Measurements from ENCODE around the gene CDH11. TPM values are rescaled to one million over a fixed set of nuclear protein-coding genes. Genes with fewer than 3 reads are reported as not detected.

The CDH11 gene
- total RNA-seq, 8 experiments from 2014 or later: 14.9 to 567 (median 49.1) TPM

DNA sequence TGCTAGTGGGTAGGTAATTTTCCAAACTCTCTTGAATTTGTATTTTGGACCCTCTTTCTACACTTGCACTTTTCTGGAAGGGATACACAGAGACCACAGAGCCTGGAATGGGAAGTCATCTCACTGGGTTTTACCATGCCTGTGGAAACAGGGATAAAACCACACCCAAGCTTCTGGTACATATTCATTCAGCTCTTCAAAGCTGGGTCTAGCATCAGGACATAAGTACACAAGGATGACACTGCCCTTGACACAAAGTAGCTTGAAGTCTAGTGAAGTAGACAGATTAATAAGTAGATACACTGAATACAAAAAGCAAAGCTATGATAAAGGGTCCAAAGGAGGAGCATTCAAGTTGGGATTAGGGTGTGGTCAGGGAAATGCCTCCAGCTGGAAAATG lies 118.2 kb downstream of the CDH11 start:
- ATAC-seq (replicated peaks in 6 of 8): peak in 3 of 8 experiments; percentile 73 to 78 (median 77)
- in situ Hi-C loops (cut with MboI; ENCODE audit: low pct_unique_long_range_greater_than_20kb in 2 of 9, low sequenced_read_pairs in 9 of 9, unreplicated experiment in 9 of 9): no loop called here
- Histone ChIP-seq H3K27ac (no peak overlapping the region), H3K4me1 (replicated peaks in 1 of 2) (peaks cover 0 to 5% of the 10 kb centered on the region in 2 donors), H3K4me3 (no peak overlapping the region)

DNA sequence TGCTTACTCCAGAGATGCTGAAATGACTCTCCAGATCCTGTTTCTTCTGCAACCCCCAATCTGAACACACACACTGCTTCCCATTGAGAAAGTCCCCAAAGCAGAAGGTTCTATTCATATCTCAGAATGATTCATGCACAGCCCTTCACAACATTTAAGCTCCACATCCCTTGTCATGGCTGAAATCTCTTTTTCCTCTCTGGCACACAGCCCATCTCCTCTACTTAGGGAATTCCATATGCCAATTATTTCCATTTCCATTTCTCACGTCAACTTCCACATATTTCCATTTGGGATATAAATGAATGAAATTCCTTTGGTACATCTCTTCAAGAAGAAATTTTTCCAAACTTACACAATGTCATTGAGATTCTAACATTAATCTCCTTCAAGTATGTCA lies 119.6 kb downstream of the CDH11 start:
- no peak overlapping the region for H3K4me3 ChIP-seq
- in situ Hi-C loops (cut with MboI; ENCODE audit: low pct_unique_long_range_greater_than_20kb in 2 of 9, low sequenced_read_pairs in 9 of 9, unreplicated experiment in 9 of 9): no loop called here
- ATAC-seq (replicated peaks in 6 of 8): peak in 2 of 8 experiments; percentile 21 to 63
- 0 to 100% (median 100%) methylated on average over 1 of the region's 1 CpG; no CpG with 5 or more reads in 4 of the 10 experiments for WGBS, 10 experiments
- peaks cover 0 to 8% of the 10 kb centered on the region in 2 donors for H3K4me1 ChIP-seq (replicated peaks in 1 of 2)
- no peak overlapping the region for H3K27ac ChIP-seq

DNA sequence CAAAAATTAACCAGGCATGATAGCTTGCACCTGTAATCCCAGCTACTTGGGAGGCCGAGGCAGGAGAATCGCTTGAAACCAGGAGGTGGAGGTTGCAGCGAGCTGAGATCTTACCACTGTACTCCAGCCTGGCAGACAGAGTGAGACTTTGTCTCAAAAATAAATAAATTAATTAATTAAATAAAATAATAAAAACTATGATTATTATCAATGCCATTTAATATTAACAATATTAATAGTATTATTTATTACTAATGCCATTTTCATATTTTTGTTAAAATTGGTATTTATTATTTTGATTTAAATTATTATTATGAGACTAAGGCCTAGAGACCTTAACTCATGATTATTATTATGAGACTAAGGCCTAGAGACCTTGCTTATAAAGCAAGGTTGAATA lies 121.2 kb downstream of the CDH11 start:
- Histone ChIP-seq H3K4me3 (no peak overlapping the region), H3K27ac (no peak overlapping the region), H3K4me1 (replicated peaks in 1 of 2) (peaks cover 0 to 8% of the 10 kb centered on the region in 2 donors)
- in situ Hi-C loops (cut with MboI; ENCODE audit: low pct_unique_long_range_greater_than_20kb in 2 of 9, low sequenced_read_pairs in 9 of 9, unreplicated experiment in 9 of 9): no loop called here
- WGBS, 10 experiments: 87 to 100% (median 100%) methylated on average over 1 to 3 of the region's 3 CpGs; no CpG with 5 or more reads in 3 of the 10 experiments
- no peak for ATAC-seq (replicated peaks in 6 of 8)

DNA sequence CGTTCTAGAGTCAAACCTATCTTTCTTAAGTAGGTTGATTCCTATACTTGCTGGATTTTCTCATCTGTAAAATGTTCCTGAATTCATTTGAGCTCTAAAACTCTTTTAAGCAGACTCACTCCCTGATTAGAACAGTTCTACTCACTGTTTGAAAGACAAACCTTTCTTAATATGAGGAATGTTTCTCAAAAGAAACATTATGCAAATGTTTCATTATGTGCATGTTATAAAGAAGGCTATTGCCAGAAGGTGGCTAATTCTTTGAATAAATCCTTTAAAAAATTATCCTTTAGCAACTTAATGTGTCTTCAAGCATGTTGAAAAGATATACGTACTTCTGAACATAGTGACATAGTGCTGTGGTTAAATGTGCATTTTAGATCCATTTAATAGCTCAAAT lies 124.1 kb downstream of the CDH11 start:
- Histone ChIP-seq H3K27ac (no peak overlapping the region), H3K4me3 (no peak overlapping the region), H3K4me1 (replicated peaks in 1 of 2) (peaks cover 0 to 8% of the 10 kb centered on the region in 2 donors)
- ATAC-seq (replicated peaks in 6 of 8): peak in 4 of 8 experiments; percentile 31 to 76 (median 68)
- in situ Hi-C loops (cut with MboI; ENCODE audit: low pct_unique_long_range_greater_than_20kb in 2 of 9, low sequenced_read_pairs in 9 of 9, unreplicated experiment in 9 of 9): no loop called here
- WGBS, 10 experiments: 26 to 100% (median 77%) methylated on average over 1 to 2 of the region's 2 CpGs

DNA sequence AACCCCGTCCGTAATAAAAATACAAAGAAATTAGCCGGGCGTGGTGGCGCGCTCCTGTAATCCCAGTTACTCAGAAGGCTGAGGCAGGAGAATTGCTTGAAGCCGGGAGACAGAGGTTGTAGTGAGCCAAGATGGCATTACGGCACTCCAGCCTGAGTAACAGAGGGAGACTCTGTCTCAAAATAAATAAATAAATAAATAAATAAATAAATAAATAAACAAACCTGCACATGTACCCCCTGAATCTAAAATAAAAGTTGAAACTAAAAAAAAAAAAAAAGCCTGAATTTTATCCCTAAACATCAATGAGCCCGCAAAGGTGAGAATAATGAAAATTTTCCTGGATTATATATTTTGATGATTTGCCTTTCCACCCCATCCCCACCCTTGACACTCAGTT lies 124.7 kb downstream of the CDH11 start:
- in situ Hi-C loops (cut with MboI; ENCODE audit: low pct_unique_long_range_greater_than_20kb in 2 of 9, low sequenced_read_pairs in 9 of 9, unreplicated experiment in 9 of 9): no loop called here
- Histone ChIP-seq H3K4me3 (no peak overlapping the region), H3K4me1 (replicated peaks in 1 of 2) (peaks cover 0 to 8% of the 10 kb centered on the region in 2 donors), H3K27ac (no peak overlapping the region)
- WGBS, 10 experiments: 96 to 100% (median 98%) methylated on average over 2 to 9 of the region's 9 CpGs; no CpG with 5 or more reads in 2 of the 10 experiments
- ATAC-seq (replicated peaks in 6 of 8): no peak

DNA sequence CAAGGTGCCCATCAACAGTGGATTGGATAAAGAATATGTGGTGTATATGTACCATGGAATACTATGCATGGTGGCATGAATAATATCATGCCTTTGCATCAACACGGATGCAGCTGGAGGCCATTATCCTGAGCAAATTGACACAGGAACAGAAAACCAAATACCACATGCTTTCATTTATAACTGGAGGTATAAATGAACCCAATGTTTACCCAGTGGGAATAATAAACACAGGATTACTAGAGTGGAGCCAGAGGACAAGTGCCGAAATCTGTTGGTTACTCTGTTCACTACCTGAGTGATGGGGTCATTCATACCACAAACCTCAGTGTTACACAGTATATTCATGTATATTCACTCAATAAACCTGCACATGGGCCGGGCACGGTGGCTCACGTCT lies 125.2 kb downstream of the CDH11 start:
- peak in 2 of 8 experiments; percentile 44 to 61 for ATAC-seq (replicated peaks in 6 of 8)
- no peak overlapping the region for H3K4me3 ChIP-seq
- in situ Hi-C loops (cut with MboI; ENCODE audit: low pct_unique_long_range_greater_than_20kb in 2 of 9, low sequenced_read_pairs in 9 of 9, unreplicated experiment in 9 of 9): no loop called here
- H3K27ac ChIP-seq: no peak overlapping the region
- peaks cover 0 to 8% of the 10 kb centered on the region in 2 donors for H3K4me1 ChIP-seq (replicated peaks in 1 of 2)
- WGBS, 10 experiments: 58 to 100% (median 100%) methylated on average over 1 to 4 of the region's 5 CpGs; no CpG with 5 or more reads in 2 of the 10 experiments

DNA sequence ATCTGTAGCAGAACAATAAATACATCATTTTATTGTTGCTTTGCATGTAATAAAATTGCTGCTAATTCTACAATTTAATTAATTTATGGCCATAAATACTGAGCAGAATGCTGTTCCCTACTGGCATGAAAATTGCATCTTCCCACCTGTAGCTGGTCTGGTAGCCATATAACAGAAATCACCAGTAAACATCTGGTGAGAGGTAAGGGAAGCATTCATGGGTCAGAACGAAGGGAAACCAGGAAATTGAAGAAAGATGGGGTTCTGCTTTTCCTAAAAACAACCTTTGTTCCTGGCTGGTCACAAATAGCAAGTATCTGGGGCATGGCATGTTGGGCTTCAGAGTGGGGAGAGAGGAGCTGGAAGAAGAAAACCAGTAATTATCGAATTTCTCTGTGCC lies 128.4 kb downstream of the CDH11 start:
- no peak for ATAC-seq (replicated peaks in 6 of 8)
- in situ Hi-C loops (cut with MboI; ENCODE audit: low pct_unique_long_range_greater_than_20kb in 2 of 9, low sequenced_read_pairs in 9 of 9, unreplicated experiment in 9 of 9): no loop called here
- 44 to 100% (median 91%) methylated on average over 1 to 2 of the region's 2 CpGs; no CpG with 5 or more reads in 1 of the 10 experiments for WGBS, 10 experiments
- Histone ChIP-seq H3K27ac (no peak overlapping the region), H3K4me1 (replicated peaks in 1 of 2) (peaks cover 0 to 1% of the 10 kb centered on the region in 2 donors), H3K4me3 (no peak overlapping the region)

DNA sequence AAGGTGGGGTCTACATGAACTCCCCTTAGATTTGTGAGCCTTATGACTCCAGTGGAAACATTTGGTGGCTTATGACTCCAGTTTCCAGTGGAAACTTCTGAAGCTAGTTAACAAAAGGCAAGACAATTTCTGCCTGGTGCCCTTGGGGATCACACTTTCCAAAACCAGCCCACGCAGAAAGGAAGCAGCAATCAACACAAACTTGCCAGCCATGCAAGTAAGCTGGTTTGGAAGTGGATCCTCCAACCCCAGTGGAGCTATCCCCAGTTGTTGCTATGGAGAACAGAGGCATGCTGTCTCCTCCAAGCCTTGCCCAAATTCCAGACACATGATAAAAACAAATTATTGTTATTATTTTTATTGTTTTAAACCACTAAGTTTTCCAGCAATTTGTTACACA lies 130.9 kb downstream of the CDH11 start:
- 0 to 100% (median 63%) methylated on average over 1 of the region's 1 CpG; no CpG with 5 or more reads in 7 of the 10 experiments for WGBS, 10 experiments
- H3K27ac ChIP-seq: no peak overlapping the region
- no peak for ATAC-seq (replicated peaks in 6 of 8)

DNA sequence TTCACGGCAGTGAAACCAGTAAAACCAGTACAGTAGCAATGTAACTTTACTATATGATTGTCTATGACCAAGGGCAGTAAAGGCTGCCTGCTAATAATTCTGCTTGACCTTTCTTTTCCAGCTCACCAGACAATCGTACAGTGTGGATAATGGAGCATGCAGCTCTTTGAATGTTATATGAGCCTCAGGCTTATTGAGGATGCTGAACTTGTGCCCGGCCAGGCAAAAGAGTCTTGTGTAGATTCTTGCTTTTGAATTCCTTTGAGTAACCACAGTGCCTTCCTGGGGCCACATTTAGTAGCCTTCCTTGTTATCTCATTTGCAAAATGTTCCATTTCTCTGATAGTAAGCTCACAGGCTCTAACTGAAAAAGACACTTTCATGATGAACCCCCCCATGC lies 131.8 kb downstream of the CDH11 start:
- WGBS, 10 experiments: 67 to 100% (median 89%) methylated on average over 1 to 3 of the region's 3 CpGs; no CpG with 5 or more reads in 1 of the 10 experiments
- in situ Hi-C loops (cut with MboI; ENCODE audit: low pct_unique_long_range_greater_than_20kb in 2 of 9, low sequenced_read_pairs in 9 of 9, unreplicated experiment in 9 of 9): no loop called here
- H3K4me1 ChIP-seq (replicated peaks in 1 of 2): no peaks in the 10 kb centered on the region
- ATAC-seq (replicated peaks in 6 of 8): no peak
- H3K27ac ChIP-seq: no peak overlapping the region
- H3K4me3 ChIP-seq: no peak overlapping the region

More for the DNA sequence above, 130.9 kb downstream of the CDH11 start:
- H3K4me1 ChIP-seq (replicated peaks in 1 of 2): no peaks in the 10 kb centered on the region
- in situ Hi-C loops (cut with MboI; ENCODE audit: low pct_unique_long_range_greater_than_20kb in 2 of 9, low sequenced_read_pairs in 9 of 9, unreplicated experiment in 9 of 9): no loop called here
- no peak overlapping the region for H3K4me3 ChIP-seq

DNA sequence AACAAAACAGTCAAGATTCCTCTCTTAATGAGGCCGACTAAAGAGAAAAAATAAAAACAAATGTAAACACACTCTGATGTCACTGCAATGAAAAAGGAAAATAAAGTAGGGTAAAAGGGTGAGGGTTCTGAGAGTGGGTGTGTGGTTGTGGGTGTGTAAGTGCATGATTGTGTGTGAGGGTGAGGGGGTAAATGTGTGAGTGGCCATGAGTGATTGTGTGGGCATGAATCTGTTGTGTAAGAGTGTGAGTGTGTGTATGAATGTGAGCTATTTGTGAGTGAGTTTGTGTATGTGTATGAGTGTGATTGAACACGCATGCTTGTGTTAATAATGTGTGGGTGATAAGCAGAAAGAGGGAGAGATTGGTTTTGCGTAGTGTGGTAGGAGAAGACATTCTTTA lies 132.8 kb downstream of the CDH11 start:
- no peak overlapping the region for H3K27ac ChIP-seq
- in situ Hi-C loops (cut with MboI; ENCODE audit: low pct_unique_long_range_greater_than_20kb in 2 of 9, low sequenced_read_pairs in 9 of 9, unreplicated experiment in 9 of 9): no loop called here

DNA sequence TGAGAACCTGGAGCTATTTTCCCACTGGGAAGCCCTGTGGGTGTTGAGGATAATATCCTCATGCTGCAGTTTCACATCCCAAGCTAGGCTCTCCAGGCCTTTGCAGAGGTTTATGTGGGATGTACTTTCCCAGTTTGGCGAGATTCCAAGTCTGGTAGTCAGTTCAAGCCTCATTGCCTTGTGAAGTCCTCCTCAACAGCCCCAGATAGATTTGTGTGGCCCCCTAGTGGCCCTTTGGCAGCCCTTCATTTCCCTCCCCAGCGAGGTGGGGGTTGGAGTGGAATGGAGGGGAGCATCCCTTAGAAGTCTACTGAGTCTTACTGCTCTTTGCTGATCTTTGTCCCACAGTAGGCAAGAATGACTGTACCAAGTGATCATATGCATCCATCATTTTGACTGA lies 137.9 kb downstream of the CDH11 start:
- WGBS, 10 experiments: 33 to 60% (median 38%) methylated on average over 1 to 2 of the region's 2 CpGs; no CpG with 5 or more reads in 6 of the 10 experiments
- in situ Hi-C loops (cut with MboI; ENCODE audit: low pct_unique_long_range_greater_than_20kb in 2 of 9, low sequenced_read_pairs in 9 of 9, unreplicated experiment in 9 of 9): no loop called here
- Histone ChIP-seq H3K27ac (no peak overlapping the region), H3K4me1 (replicated peaks in 1 of 2) (no peaks in the 10 kb centered on the region), H3K4me3 (no peak overlapping the region)
- ATAC-seq (replicated peaks in 6 of 8): peak in 7 of 8 experiments; percentile 33 to 93 (median 80)

More for the DNA sequence above, 132.8 kb downstream of the CDH11 start:
- Histone ChIP-seq H3K4me3 (no peak overlapping the region), H3K4me1 (replicated peaks in 1 of 2) (no peaks in the 10 kb centered on the region)
- ATAC-seq (replicated peaks in 6 of 8): no peak
- WGBS, 10 experiments: 79 to 100% (median 94%) methylated on average over 1 to 3 of the region's 3 CpGs

DNA sequence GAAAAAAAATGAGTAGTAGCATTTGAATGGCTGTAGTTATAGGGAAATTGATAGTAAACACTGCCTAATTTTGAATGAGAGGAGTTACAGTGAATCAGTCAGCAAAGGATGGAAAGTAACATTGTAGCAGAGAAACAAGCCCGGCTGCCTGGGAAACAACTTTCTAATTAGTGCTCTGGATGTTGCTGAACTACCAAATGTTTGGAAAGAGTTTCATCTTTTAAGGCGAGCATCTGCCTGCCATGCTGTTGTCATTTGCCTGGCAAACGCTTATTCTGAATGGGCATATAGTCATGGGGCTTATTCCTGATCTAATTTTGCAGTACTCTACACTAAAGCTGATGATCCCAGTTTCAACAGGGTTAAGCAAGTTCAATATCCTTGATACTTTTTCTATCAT lies 138.6 kb downstream of the CDH11 start:
- 28 to 100% (median 84%) methylated on average over 1 to 3 of the region's 3 CpGs; no CpG with 5 or more reads in 2 of the 10 experiments for WGBS, 10 experiments
- peak in 1 of 8 experiments; percentile 31 for ATAC-seq (replicated peaks in 6 of 8)
- in situ Hi-C loops (cut with MboI; ENCODE audit: low pct_unique_long_range_greater_than_20kb in 2 of 9, low sequenced_read_pairs in 9 of 9, unreplicated experiment in 9 of 9): no loop called here
- H3K4me3 ChIP-seq: no peak overlapping the region
- H3K4me1 ChIP-seq (replicated peaks in 1 of 2): no peaks in the 10 kb centered on the region
- no peak overlapping the region for H3K27ac ChIP-seq

DNA sequence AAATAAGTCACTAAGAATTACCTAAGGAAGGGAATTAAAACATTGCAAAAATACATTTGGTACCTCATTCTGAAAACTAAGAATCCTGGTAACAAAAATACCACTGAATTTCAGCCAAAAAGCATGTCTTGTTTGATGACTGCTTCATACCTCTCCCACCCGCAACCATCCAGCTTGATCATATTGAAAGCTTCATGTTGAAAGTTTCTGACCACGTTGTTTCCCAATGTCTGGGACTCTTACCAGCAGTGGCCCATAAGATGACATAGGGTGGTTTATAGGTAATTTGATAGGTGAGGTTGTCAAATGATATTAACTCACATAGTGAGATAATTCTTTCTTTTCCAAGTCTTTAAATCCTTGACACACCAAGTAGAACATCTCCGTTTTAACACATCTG lies 139.3 kb downstream of the CDH11 start:
- in situ Hi-C loops (cut with MboI; ENCODE audit: low pct_unique_long_range_greater_than_20kb in 2 of 9, low sequenced_read_pairs in 9 of 9, unreplicated experiment in 9 of 9): no loop called here

DNA sequence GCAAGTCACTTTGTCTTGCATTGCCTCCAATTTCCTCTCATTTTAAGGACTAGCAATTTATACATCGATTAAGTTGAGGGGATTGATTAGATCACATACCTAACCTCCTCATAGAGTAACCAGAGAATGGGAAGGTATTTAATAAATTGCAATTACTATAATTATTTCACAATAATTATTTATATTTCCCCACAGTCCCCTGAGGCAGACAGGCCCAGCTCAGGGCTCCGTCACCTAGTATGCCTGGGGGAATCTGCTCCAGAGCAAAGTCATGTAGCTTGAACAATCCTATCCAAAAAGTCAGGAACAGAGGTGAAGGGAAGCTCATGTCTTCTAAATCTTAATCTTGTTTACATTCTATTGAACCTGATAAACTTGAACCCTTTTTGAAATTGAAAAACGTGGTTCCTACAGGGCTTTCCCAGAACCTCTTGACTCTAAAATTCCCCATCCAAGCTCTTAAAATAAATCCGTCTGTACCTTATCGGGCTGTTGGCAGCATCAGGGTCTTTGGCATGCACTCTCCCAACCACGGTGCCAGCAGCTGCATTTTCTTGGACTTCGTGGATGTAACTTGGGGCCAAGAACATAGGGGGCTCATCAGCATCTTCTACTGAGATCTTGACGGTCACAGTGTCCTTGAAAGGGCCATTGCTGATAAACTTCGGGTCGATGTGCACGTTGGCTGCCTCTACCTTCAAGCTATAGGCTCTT lies 140.1 kb downstream of the CDH11 start:
- no peak for ATAC-seq (replicated peaks in 6 of 8)
- WGBS, 10 experiments: 70 to 100% (median 92%) methylated on average over 2 to 10 of the region's 11 CpGs
- H3K4me3 ChIP-seq: no peak overlapping the region
- no peak overlapping the region for H3K27ac ChIP-seq
- in situ Hi-C loops (cut with MboI; ENCODE audit: low pct_unique_long_range_greater_than_20kb in 2 of 9, low sequenced_read_pairs in 9 of 9, unreplicated experiment in 9 of 9): no loop called here
- no peaks in the 10 kb centered on the region for H3K4me1 ChIP-seq (replicated peaks in 1 of 2)

More for the DNA sequence above, 139.3 kb downstream of the CDH11 start:
- Histone ChIP-seq H3K4me1 (replicated peaks in 1 of 2) (no peaks in the 10 kb centered on the region), H3K4me3 (no peak overlapping the region), H3K27ac (no peak overlapping the region)
- 77 to 100% (median 96%) methylated on average over 1 to 3 of the region's 3 CpGs; no CpG with 5 or more reads in 1 of the 10 experiments for WGBS, 10 experiments
- no peak for ATAC-seq (replicated peaks in 6 of 8)

Data from motor neuron (in vitro differentiated cells).